SH-SY5Y (cell line): Measurements from ENCODE around the gene CNGA3.

Experiments
- GATA2 ChIP-seq: IDR thresholded peaks from 2 replicates; pipeline ENCODE4 v1.6.1; 2011; ENCODE audit warnings: mild to moderate bottlenecking, low read depth, low read length
- GATA3 ChIP-seq: IDR thresholded peaks from 2 replicates; pipeline ENCODE4 v1.6.1; 2011; ENCODE audit warnings: low read depth, mild to moderate bottlenecking, low read length, moderate library complexity

- TF ChIP-seq GATA2 (no peak), GATA3 (no peak)
Observed at GRCh38 chr2:98419977-98420725, 73.9 kb downstream of the CNGA3 start.
